Astrocyte (in vitro differentiated cells and primary cell): Measurements from ENCODE around the gene TCEAL4. TPM values are rescaled to one million over a fixed set of nuclear protein-coding genes. Genes with fewer than 3 reads are reported as not detected.
A peak's percentile ranks its signal among the peaks of the same experiment; 100 is the strongest.

Experiments
- DNase-seq: peaks from one replicate; pipeline ENCODE4 v3.0.0-alpha.2; 2010; ENCODE audit warnings: low read depth
- FAIRE-seq: peaks from 2 replicates; lab custom pipeline; 2011; peaks lifted over from hg19 to GRCh38; lab: Jason Lieb, UNC
- H2AFZ ChIP-seq: 2 replicates; pipeline ENCODE4 v1.6.0; 2012; ENCODE audit warnings: low read depth, low read length, inconsistent platforms
- H3K27ac ChIP-seq: 2 replicates; pipeline ENCODE4 v1.5.1; 2011; ENCODE audit warnings: low read depth, low read length, inconsistent platforms
- H3K27me3 ChIP-seq: 2 replicates; pipeline ENCODE4 v1.6.0; 2011; ENCODE audit warnings: low read length, inconsistent platforms; ENCODE audit not compliant: insufficient read depth
- H3K36me3 ChIP-seq: 2 replicates; pipeline ENCODE4 v1.5.1; 2011; ENCODE audit warnings: low read length, inconsistent platforms; ENCODE audit not compliant: insufficient read depth
- H3K4me1 ChIP-seq: 2 replicates; pipeline ENCODE4 v1.5.1; 2011; ENCODE audit warnings: low read length, inconsistent platforms; ENCODE audit not compliant: insufficient read depth
- H3K4me2 ChIP-seq: 2 replicates; pipeline ENCODE4 v1.6.0; 2012; ENCODE audit warnings: low read length, inconsistent platforms
- H3K4me3 ChIP-seq: 2 replicates; pipeline ENCODE4 v1.5.1; 2011; ENCODE audit warnings: low read depth, mild to moderate bottlenecking, low read length, inconsistent platforms; ENCODE audit not compliant: insufficient read depth
- H3K79me2 ChIP-seq: 2 replicates; pipeline ENCODE4 v1.6.0; 2012; ENCODE audit warnings: mild to moderate bottlenecking, low read length, inconsistent platforms; ENCODE audit not compliant: insufficient read depth
- H3K9ac ChIP-seq: 2 replicates; pipeline ENCODE4 v1.6.0; 2012; ENCODE audit warnings: mild to moderate bottlenecking, low read length, inconsistent platforms
- H3K9me3 ChIP-seq: 2 replicates; pipeline ENCODE4 v1.5.1; 2012; ENCODE audit warnings: low read depth, mild to moderate bottlenecking, low read length, inconsistent platforms; ENCODE audit not compliant: insufficient read depth
- H4K20me1 ChIP-seq: 2 replicates; pipeline ENCODE4 v1.6.0; 2012; ENCODE audit warnings: low read length, inconsistent platforms; ENCODE audit not compliant: insufficient read depth
- H3K27ac Mint-ChIP-seq: one replicate; pipeline ENCODE4 v1.8.0; 2021; ENCODE audit warnings: mild to moderate bottlenecking, mixed read lengths; ENCODE audit not compliant: unreplicated experiment
- H3K27me3 Mint-ChIP-seq: one replicate; pipeline ENCODE4 v1.8.0; 2021; ENCODE audit warnings: low read depth, mixed read lengths; ENCODE audit not compliant: unreplicated experiment
- H3K36me3 Mint-ChIP-seq: one replicate; pipeline ENCODE4 v1.8.0; 2021; ENCODE audit warnings: low read depth, mixed read lengths; ENCODE audit not compliant: unreplicated experiment
- H3K4me1 Mint-ChIP-seq: one replicate; pipeline ENCODE4 v1.8.0; 2021; ENCODE audit warnings: low read depth, mixed read lengths; ENCODE audit not compliant: unreplicated experiment
- H3K4me3 Mint-ChIP-seq: one replicate; pipeline ENCODE4 v1.8.0; 2021; ENCODE audit warnings: mild to moderate bottlenecking, moderate library complexity, mixed read lengths; ENCODE audit not compliant: unreplicated experiment
- H3K9me3 Mint-ChIP-seq: one replicate; pipeline ENCODE4 v1.8.0; 2021; ENCODE audit warnings: mild to moderate bottlenecking, mixed read lengths; ENCODE audit not compliant: unreplicated experiment
- EZH2 ChIP-seq: IDR thresholded peaks from 2 replicates; pipeline ENCODE4 v1.6.1; 2012; ENCODE audit warnings: mild to moderate bottlenecking, low read length, inconsistent platforms; ENCODE audit not compliant: insufficient read depth
- total RNA-seq: library from RNA; stranded (reverse); gene quantifications from 2 replicates; pipeline ENCODE4 v1.2.1, GENCODE V29; 2021
- TF ChIP-seq, protein P1 (sequence below): IDR thresholded peaks from 2 replicates; pipeline ENCODE4 v1.5.1; 2011; ENCODE audit warnings: low read depth, mild to moderate bottlenecking, inconsistent platforms, low read length, moderate library complexity; ENCODE audit not compliant: insufficient read depth

The TCEAL4 gene
- total RNA-seq, 1 donor from 2014 or later = 51.3 TPM

DNA sequence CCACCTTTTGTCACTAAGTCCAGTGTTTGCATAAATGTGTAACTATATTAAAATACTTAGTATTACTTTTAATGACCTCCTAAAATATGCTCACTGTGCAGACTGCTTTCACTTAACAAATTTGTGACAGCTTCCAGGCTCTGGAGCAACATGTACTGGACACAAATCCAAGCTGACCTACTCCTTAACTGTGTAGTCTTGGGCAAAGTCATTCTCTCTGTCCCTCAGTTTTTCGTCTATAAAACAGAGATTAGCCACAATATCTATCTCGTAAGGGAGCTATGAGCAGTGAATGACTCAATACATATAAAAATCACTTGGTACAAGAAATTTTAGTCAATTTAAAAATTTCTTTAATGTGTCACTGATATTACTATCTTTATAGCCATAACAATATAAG, 45.6 kb upstream of the TCEAL4 start:
- Histone ChIP-seq H2AFZ (no peak overlapping the region), H3K4me2 (no peak overlapping the region), H3K9me3 (no peaks in the 10 kb centered on the region), H3K27ac (no peak overlapping the region), H3K4me3 (no peak overlapping the region), H3K27me3 (no peaks in the 10 kb centered on the region), H3K79me2 (no peaks in the 10 kb centered on the region), H3K9ac (no peak overlapping the region), H3K36me3 (no peaks in the 10 kb centered on the region), H3K4me1 (no peaks in the 10 kb centered on the region), H4K20me1 (no peaks in the 10 kb centered on the region)
- no peaks in the 10 kb centered on the region for H3K9me3 Mint-ChIP-seq
- H3K36me3 Mint-ChIP-seq = no peaks in the 10 kb centered on the region
- no peak for FAIRE-seq
- no peaks in the 10 kb centered on the region for H3K4me1 Mint-ChIP-seq
- H3K27me3 Mint-ChIP-seq = no peaks in the 10 kb centered on the region
- DNase-seq = no peak
- TF ChIP-seq EZH2 = no peak
- TF ChIP-seq, protein P1, sequence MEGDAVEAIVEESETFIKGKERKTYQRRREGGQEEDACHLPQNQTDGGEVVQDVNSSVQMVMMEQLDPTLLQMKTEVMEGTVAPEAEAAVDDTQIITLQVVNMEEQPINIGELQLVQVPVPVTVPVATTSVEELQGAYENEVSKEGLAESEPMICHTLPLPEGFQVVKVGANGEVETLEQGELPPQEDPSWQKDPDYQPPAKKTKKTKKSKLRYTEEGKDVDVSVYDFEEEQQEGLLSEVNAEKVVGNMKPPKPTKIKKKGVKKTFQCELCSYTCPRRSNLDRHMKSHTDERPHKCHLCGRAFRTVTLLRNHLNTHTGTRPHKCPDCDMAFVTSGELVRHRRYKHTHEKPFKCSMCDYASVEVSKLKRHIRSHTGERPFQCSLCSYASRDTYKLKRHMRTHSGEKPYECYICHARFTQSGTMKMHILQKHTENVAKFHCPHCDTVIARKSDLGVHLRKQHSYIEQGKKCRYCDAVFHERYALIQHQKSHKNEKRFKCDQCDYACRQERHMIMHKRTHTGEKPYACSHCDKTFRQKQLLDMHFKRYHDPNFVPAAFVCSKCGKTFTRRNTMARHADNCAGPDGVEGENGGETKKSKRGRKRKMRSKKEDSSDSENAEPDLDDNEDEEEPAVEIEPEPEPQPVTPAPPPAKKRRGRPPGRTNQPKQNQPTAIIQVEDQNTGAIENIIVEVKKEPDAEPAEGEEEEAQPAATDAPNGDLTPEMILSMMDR = no peak
- H3K27ac Mint-ChIP-seq = no peak overlapping the region
- H3K4me3 Mint-ChIP-seq = no peak overlapping the region

DNA sequence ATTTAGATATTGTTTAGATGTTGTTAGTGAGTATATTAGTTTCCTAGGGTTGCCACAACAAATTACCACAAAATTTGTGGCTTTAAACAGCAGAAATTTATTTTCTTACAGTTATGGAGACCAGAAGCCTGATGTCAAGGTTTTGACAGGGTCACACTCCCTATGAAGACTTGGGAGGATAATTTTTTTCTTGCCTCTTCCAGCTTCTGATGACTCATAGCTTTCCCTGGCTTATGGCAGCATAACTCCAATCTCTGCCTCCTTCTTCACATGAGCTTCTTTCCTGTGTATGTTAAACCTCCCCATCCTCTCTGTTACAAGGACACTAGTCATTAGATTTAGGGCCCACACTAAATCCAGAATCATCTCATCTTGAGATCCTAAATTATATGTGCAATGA, 45.2 kb upstream of the TCEAL4 start:
- DNase-seq (peak; percentile 31), FAIRE-seq (no peak)
- Mint-ChIP-seq H3K4me1 (no peaks in the 10 kb centered on the region), H3K36me3 (no peaks in the 10 kb centered on the region), H3K4me3 (no peak overlapping the region), H3K27ac (no peak overlapping the region), H3K9me3 (no peaks in the 10 kb centered on the region), H3K27me3 (no peaks in the 10 kb centered on the region)
- Histone ChIP-seq H4K20me1 (no peaks in the 10 kb centered on the region), H3K79me2 (no peaks in the 10 kb centered on the region), H3K9ac (no peak overlapping the region), H3K4me1 (no peaks in the 10 kb centered on the region), H3K36me3 (no peaks in the 10 kb centered on the region), H3K9me3 (no peaks in the 10 kb centered on the region), H3K27me3 (no peaks in the 10 kb centered on the region), H3K4me2 (no peak overlapping the region), H3K4me3 (no peak overlapping the region), H3K27ac (no peak overlapping the region), H2AFZ (no peak overlapping the region)
- TF ChIP-seq EZH2 = no peak
- TF ChIP-seq, protein P1 = no peak

DNA sequence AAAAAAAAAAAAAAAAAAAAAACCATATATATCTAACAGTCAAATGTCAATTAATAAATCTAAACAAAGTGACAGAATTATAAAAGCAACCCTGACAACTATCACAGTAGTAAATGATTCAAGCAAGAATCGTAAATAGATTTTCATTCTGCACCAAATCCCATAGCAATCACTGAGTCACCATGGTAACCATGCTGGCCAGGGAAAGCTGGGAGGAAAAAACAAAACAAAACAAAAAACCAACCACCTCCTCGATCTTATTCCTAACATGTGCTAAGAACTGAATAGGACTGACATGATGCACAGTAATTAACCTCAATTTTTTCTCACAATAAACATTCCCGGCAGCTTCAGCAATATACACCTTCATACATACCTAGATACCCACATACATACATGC, 35.4 kb upstream of the TCEAL4 start:
- no peaks in the 10 kb centered on the region for H3K27me3 ChIP-seq
- H3K9me3 ChIP-seq = no peaks in the 10 kb centered on the region
- Mint-ChIP-seq H3K27me3 (no peaks in the 10 kb centered on the region), H3K4me1 (no peaks in the 10 kb centered on the region), H3K4me3 (no peak overlapping the region), H3K36me3 (no peaks in the 10 kb centered on the region), H3K27ac (no peak overlapping the region), H3K9me3 (peaks cover 3% of the 10 kb centered on the region)
- no peak for DNase-seq
- no peak overlapping the region for H3K4me2 ChIP-seq
- H3K9ac ChIP-seq = no peak overlapping the region
- H3K36me3 ChIP-seq = no peaks in the 10 kb centered on the region
- H4K20me1 ChIP-seq = no peaks in the 10 kb centered on the region
- no peaks in the 10 kb centered on the region for H3K4me1 ChIP-seq
- H2AFZ ChIP-seq = no peak overlapping the region
- FAIRE-seq = no peak
- H3K27ac ChIP-seq = no peak overlapping the region
- no peaks in the 10 kb centered on the region for H3K79me2 ChIP-seq
- H3K4me3 ChIP-seq = no peak overlapping the region
- TF ChIP-seq, protein P1 = no peak
- no peak for TF ChIP-seq EZH2
